RWPE1 (cell line): ENCODE results near the gene SYNDIG1.

Experiments used
- CTCF ChIA-PET: fragments of 350-600 bp; sonication (Branson Sonifier 250); formaldehyde crosslinking; extraction: SDS; loops from one replicate; lab custom pipeline; 2021; lab: Yijun Ruan, JAX
- POLR2A ChIA-PET: fragments of 400-600 bp; formaldehyde crosslinking; extraction: SDS; loops from one replicate; lab custom pipeline; 2020; ENCODE audit warnings: antibody characterized with exemption; ENCODE audit not compliant: low non-redundant PET; lab: Yijun Ruan, JAX
- DNase-seq: peaks from one replicate; pipeline ENCODE4 v3.0.0; 2012; ENCODE audit warnings: low spot score
- H3K27ac ChIP-seq: fragments of 450-650 bp; 2 replicates; pipeline ENCODE4 v1.5.1; 2017
- CTCF ChIP-seq: fragments of 450-650 bp; conservative IDR thresholded peaks from 2 replicates; pipeline ENCODE4 v1.5.1; 2017; ENCODE audit warnings: low read depth, mild to moderate bottlenecking

Gene SYNDIG1

DNA sequence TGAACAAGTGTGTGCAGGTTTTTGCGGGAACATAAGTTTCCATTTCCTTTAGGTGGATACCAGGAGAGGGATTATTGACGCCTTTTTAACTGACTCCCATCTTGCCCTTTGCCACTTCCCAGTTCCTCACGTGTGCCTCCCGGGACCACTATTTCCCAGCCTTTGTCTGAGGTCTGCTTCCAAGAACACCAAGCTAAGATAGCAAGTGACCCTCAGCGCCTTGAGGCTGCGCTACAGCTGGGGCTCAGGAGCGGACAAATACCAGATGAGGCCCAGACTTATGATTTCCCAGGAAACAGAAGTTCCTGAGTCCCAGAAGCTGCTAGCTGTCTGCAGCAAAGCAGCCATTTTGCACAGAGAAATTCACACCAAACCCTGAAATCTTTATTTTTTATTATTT, 216.7 kb downstream of the SYNDIG1 start:
- no peak overlapping the region for H3K27ac ChIP-seq
- CTCF ChIA-PET, result no interaction called here
- POLR2A ChIA-PET, result no interaction called here
- DNase-seq, result no peak
- TF ChIP-seq CTCF, result no peak

DNA sequence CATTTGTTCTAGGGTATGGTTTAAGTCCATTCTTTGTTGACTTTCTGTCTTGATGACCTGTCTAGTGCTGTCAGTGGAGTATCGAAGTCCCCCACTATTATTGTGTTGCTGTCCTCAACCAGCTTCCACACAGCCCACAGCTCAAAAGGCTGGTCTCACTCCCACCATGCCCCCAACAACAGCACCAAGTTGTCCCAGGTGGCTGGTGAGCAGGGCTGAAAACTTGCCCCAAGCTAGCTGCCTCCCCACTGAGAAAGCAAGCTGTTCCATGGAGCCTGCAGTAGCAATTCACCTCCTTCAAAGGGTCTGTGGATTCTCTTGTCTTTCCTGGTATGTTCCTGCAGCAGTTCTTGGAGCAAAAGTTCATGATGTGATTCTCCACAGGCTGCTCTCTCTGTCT, 221.0 kb downstream of the SYNDIG1 start:
- POLR2A ChIA-PET, result no interaction called here
- TF ChIP-seq CTCF, result no peak
- no peak overlapping the region for H3K27ac ChIP-seq
- CTCF ChIA-PET, result no interaction called here
- no peak for DNase-seq

- TF ChIP-seq CTCF, result no peak
Observed at GRCh38 chr20:24691901-24692351, 222.5 kb downstream of the SYNDIG1 start.

GRCh38 chr20:24692446-24693200, 223.2 kb downstream of the SYNDIG1 start:
- no peak for DNase-seq
- no peak for TF ChIP-seq CTCF
- H3K27ac ChIP-seq, result no peak overlapping the region
- ChIA-PET POLR2A (no interaction called here), CTCF (no interaction called here)

More at GRCh38 chr20:24691901-24692351, 222.5 kb downstream of the SYNDIG1 start:
- ChIA-PET CTCF (no interaction called here), POLR2A (no interaction called here)
- no peak for DNase-seq
- H3K27ac ChIP-seq, result no peak overlapping the region

- no peak for DNase-seq
- H3K27ac ChIP-seq, result no peak overlapping the region
- TF ChIP-seq CTCF, result no peak
- ChIA-PET POLR2A (no interaction called here), CTCF (no interaction called here)
Observed at GRCh38 chr20:24693466-24694156, 224.2 kb downstream of the SYNDIG1 start.

- CTCF ChIA-PET, result no interaction called here
- no peak for TF ChIP-seq CTCF
- no peak overlapping the region for H3K27ac ChIP-seq
- DNase-seq, result no peak
- POLR2A ChIA-PET, result no interaction called here
Observed at GRCh38 chr20:24694157-24694726, 224.8 kb downstream of the SYNDIG1 start.
